Naive thymus-derived CD4-positive, alpha-beta T cell (primary cell): ENCODE results near the gene GGACT. TPM values are rescaled to one million over a fixed set of nuclear protein-coding genes. Genes with fewer than 3 reads are reported as not detected.
A peak's percentile ranks its signal among the peaks of the same experiment; 100 is the strongest.
"Not testable (repeated sequence)": the region's sequence is repeated elsewhere in the genome, so short reads cannot be mapped to it uniquely, and the experiment has no call there.

ENCODE experiments used
- ATAC-seq: fragments of 150-1000 bp; cut with Tn5 transposase; 2 replicates; pipeline ENCODE4 v1.10.0; 2021; ENCODE audit warnings: mild to moderate bottlenecking, moderate library complexity
- CTCF ChIA-PET: fragments of 350-600 bp; sonication (Branson Sonifier 250); formaldehyde crosslinking; loops from one replicate; lab custom pipeline; 2021; ENCODE audit warnings: antibody characterized with exemption; lab: Charles Lee
- POLR2A ChIA-PET: fragments of 350-600 bp; sonication (Branson Sonifier 250); formaldehyde crosslinking; loops from one replicate; lab custom pipeline; 2021; ENCODE audit warnings: antibody characterized with exemption, inconsistent platforms; lab: Charles Lee
- DNase-seq, 9 donors: peaks; one replicate each; pipeline versions ENCODE4 v3.0.0 to v3.0.0-alpha.2; 2020 to 2022; ENCODE audit warnings: mixed read lengths in 1 of 9
- H3K27ac ChIP-seq: one replicate; pipeline ENCODE4 v1.7.0; 2013; ENCODE audit warnings: mild to moderate bottlenecking, low read depth, low read length, moderate library complexity
- H3K27me3 ChIP-seq, 2 donors: one replicate each; pipeline ENCODE4 v1.7.0; 2013; ENCODE audit warnings: low read length in 2 of 2, mild to moderate bottlenecking in 2 of 2, moderate library complexity in 2 of 2; ENCODE audit not compliant: control insufficient read depth in 2 of 2, insufficient read depth in 2 of 2
- H3K36me3 ChIP-seq, 3 experiments: 1 replicate in 2 of 3; 2 replicates in 1 of 3; pipeline ENCODE4 v1.7.0; 2013; ENCODE audit warnings: low read length in 3 of 3, mild to moderate bottlenecking in 3 of 3, moderate library complexity in 1 of 3; ENCODE audit not compliant: insufficient read depth in 3 of 3, control insufficient read depth in 2 of 3
- H3K4me1 ChIP-seq, 2 donors: one replicate each; pipeline ENCODE4 v1.7.0; 2013; ENCODE audit warnings: low read length in 2 of 2, mild to moderate bottlenecking in 2 of 2, moderate library complexity in 1 of 2; ENCODE audit not compliant: control insufficient read depth in 2 of 2, insufficient read depth in 2 of 2
- H3K4me3 ChIP-seq: 2 replicates; pipeline ENCODE4 v1.7.0; 2013; ENCODE audit warnings: mild to moderate bottlenecking, low read length
- H3K9me3 ChIP-seq, 3 experiments: 1 replicate in 2 of 3; 2 replicates in 1 of 3; pipeline ENCODE4 v1.7.0; 2013; ENCODE audit warnings: low read length in 3 of 3; ENCODE audit not compliant: control insufficient read depth in 2 of 3
- H3K27ac Mint-ChIP-seq, 9 donors: one replicate each; pipeline ENCODE4 v1.8.0; 2020 to 2022; ENCODE audit warnings: mixed read lengths in 9 of 9, mild to moderate bottlenecking in 8 of 9, moderate library complexity in 5 of 9, inconsistent platforms in 2 of 9
- H3K27me3 Mint-ChIP-seq, 5 donors: one replicate each; pipeline ENCODE4 v1.8.0; 2021 to 2022; ENCODE audit warnings: mixed read lengths in 5 of 5, mild to moderate bottlenecking in 1 of 5
- H3K36me3 Mint-ChIP-seq, 5 donors: one replicate each; pipeline ENCODE4 v1.8.0; 2020 to 2022; ENCODE audit warnings: mixed read lengths in 5 of 5, mild to moderate bottlenecking in 3 of 5, inconsistent platforms in 1 of 5
- H3K4me1 Mint-ChIP-seq, 7 donors: one replicate each; pipeline ENCODE4 v1.8.0; 2020 to 2022; ENCODE audit warnings: mixed read lengths in 7 of 7, mild to moderate bottlenecking in 3 of 7, inconsistent platforms in 1 of 7
- H3K4me3 Mint-ChIP-seq, 10 donors: one replicate each; pipeline ENCODE4 v1.8.0; 2020 to 2022; ENCODE audit warnings: mild to moderate bottlenecking in 10 of 10, mixed read lengths in 10 of 10, moderate library complexity in 6 of 10, inconsistent platforms in 2 of 10
- H3K9me3 Mint-ChIP-seq, 11 donors: one replicate each; pipeline ENCODE4 v1.8.0; 2020 to 2022; ENCODE audit warnings: mixed read lengths in 11 of 11, mild to moderate bottlenecking in 4 of 11, inconsistent platforms in 1 of 11, moderate library complexity in 1 of 11
- intact Hi-C, 2 donors: fragments of 100-400 bp; cut with micrococcal nuclease; formaldehyde crosslinking; loops; one replicate each; pipeline ENCODE4 v1.15.1; 2023
- polyA plus RNA-seq, 2 donors: library from polyadenylated mRNA; unstranded; fragments of 300-500 nt; fragmentation: Illumina TruSeq; gene quantifications; one replicate each; pipeline ENCODE4 v1.2.3, GENCODE V29; 2021
- total RNA-seq, 6 experiments: library from RNA in 5 of 6; stranded (reverse) in 5 of 6; gene quantifications; 1 replicate in 5 of 6; 2 replicates in 1 of 6; pipeline ENCODE4 v1.2.3 and lab custom pipeline; 2021 to 2026

The GGACT gene
- total and polyA plus RNA-seq, 7 experiments from 2014 or later: 4.9 to 10.4 (median 7.4) TPM

- Mint-ChIP-seq H3K27me3 (no peaks in the 10 kb centered on the region), H3K36me3 (peaks cover 0 to 50% (median 8%) of the 10 kb centered on the region in 5 donors), H3K4me1 (peaks cover 0 to 6% (median 2%) of the 10 kb centered on the region in 7 donors), H3K4me3 (no peak overlapping the region), H3K9me3 (peaks cover 0 to 3% (median 0%) of the 10 kb centered on the region in 11 donors), H3K27ac (no peak overlapping the region)
- Histone ChIP-seq H3K27ac (no peak overlapping the region), H3K9me3 (no peaks in the 10 kb centered on the region), H3K4me1 (peaks cover 0 to under 1% of the 10 kb centered on the region in 2 donors), H3K4me3 (no peak overlapping the region), H3K36me3 (no peaks in the 10 kb centered on the region), H3K27me3 (no peaks in the 10 kb centered on the region)
- CTCF ChIA-PET: no interaction called here
- DNase-seq: no peak
- no peak for ATAC-seq
- POLR2A ChIA-PET: no interaction called here
- intact Hi-C loops: no loop called here
Observed at GRCh38 chr13:100527644-100528043, 60.9 kb downstream of the GGACT start.

GRCh38 chr13:100526318-100527000 is 62.1 kb downstream of the GGACT start:
- no peak overlapping the region for H3K4me3 Mint-ChIP-seq
- ChIA-PET POLR2A (no interaction called here), CTCF (no interaction called here)
- H3K27me3 Mint-ChIP-seq: peaks cover 0 to 1% (median 0%) of the 10 kb centered on the region in 5 donors
- H3K27ac Mint-ChIP-seq: no peak overlapping the region
- ATAC-seq (no peak), DNase-seq (no peak)
- H3K9me3 Mint-ChIP-seq: no peaks in the 10 kb centered on the region
- H3K36me3 Mint-ChIP-seq: peaks cover 0 to 46% (median 5%) of the 10 kb centered on the region in 5 donors
- intact Hi-C loops: no loop called here
- Histone ChIP-seq H3K36me3 (no peaks in the 10 kb centered on the region), H3K4me3 (no peak overlapping the region), H3K27ac (no peak overlapping the region), H3K9me3 (no peaks in the 10 kb centered on the region), H3K27me3 (no peaks in the 10 kb centered on the region), H3K4me1 (peaks cover 0 to 7% of the 10 kb centered on the region in 2 donors)
- peaks cover 1 to 16% (median 7%) of the 10 kb centered on the region in 7 donors for H3K4me1 Mint-ChIP-seq

- CTCF ChIA-PET: interaction anchor here (1.2 kb wide), 1 partner anchor 10 kb away, joined by 5 read pairs; no protein-coding TSS in a partner anchor
- Mint-ChIP-seq H3K9me3 (no peaks in the 10 kb centered on the region), H3K4me3 (no peak overlapping the region), H3K27ac (no peak overlapping the region), H3K36me3 (peaks cover 0 to 42% (median 4%) of the 10 kb centered on the region in 5 donors), H3K27me3 (peaks cover 0 to 3% (median 0%) of the 10 kb centered on the region in 5 donors), H3K4me1 (peaks cover 1 to 19% (median 9%) of the 10 kb centered on the region in 7 donors)
- no peaks in the 10 kb centered on the region for H3K9me3 ChIP-seq
- peaks cover 0 to 7% of the 10 kb centered on the region in 2 donors for H3K4me1 ChIP-seq
- no peak overlapping the region for H3K27ac ChIP-seq
- no peak overlapping the region for H3K4me3 ChIP-seq
- ATAC-seq (peak; percentile 28), DNase-seq (no peak)
- H3K36me3 ChIP-seq: no peaks in the 10 kb centered on the region
- intact Hi-C loops: no loop called here
- no peaks in the 10 kb centered on the region for H3K27me3 ChIP-seq
- POLR2A ChIA-PET: interaction anchor here (1.1 kb wide), 1 partner anchor 36 kb away, joined by 3 read pairs; no protein-coding TSS in a partner anchor
Observed at GRCh38 chr13:100525453-100526317, 62.9 kb downstream of the GGACT start.

- H3K27me3 ChIP-seq, H3K9me3 Mint-ChIP-seq, H3K4me1 ChIP-seq, H3K36me3 ChIP-seq, H3K27ac ChIP-seq, ATAC-seq, H3K27me3 Mint-ChIP-seq, intact Hi-C loops, H3K9me3 ChIP-seq, DNase-seq, H3K4me3 ChIP-seq, H3K4me3 Mint-ChIP-seq: not testable (repeated sequence)
- ChIA-PET CTCF (interaction anchor here (0.7 to 1.2 kb wide), 2 partner anchors 9 to 10 kb away, joined by 3 to 5 read pairs; no protein-coding TSS in a partner anchor), POLR2A (interaction anchor here (1.1 kb wide), 1 partner anchor 36 kb away, joined by 3 read pairs; no protein-coding TSS in a partner anchor)
- Mint-ChIP-seq H3K27ac (peak overlapping the region in 1 of 9 donors; percentile 48), H3K4me1 (peaks cover 1 to 19% (median 9%) of the 10 kb centered on the region in 7 donors), H3K36me3 (peaks cover 0 to 32% (median 4%) of the 10 kb centered on the region in 5 donors)
Observed at GRCh38 chr13:100524688-100525087, 63.9 kb downstream of the GGACT start.

GRCh38 chr13:100523981-100524386 is 64.6 kb downstream of the GGACT start:
- no peak overlapping the region for H3K27ac ChIP-seq
- H3K4me3 ChIP-seq: no peak overlapping the region
- ATAC-seq (no peak), DNase-seq (no peak)
- H3K4me3 Mint-ChIP-seq: no peak overlapping the region
- H3K9me3 Mint-ChIP-seq: no peaks in the 10 kb centered on the region
- POLR2A ChIA-PET: no interaction called here
- no peak overlapping the region for H3K27ac Mint-ChIP-seq
- H3K27me3 Mint-ChIP-seq: peaks cover 0 to 3% (median 0%) of the 10 kb centered on the region in 5 donors
- peaks cover 0 to 7% of the 10 kb centered on the region in 2 donors for H3K4me1 ChIP-seq
- no peaks in the 10 kb centered on the region for H3K9me3 ChIP-seq
- CTCF ChIA-PET: interaction anchor here (0.7 kb wide), 1 partner anchor 11 kb away, joined by 3 read pairs; no protein-coding TSS in a partner anchor
- peaks cover 1 to 19% (median 9%) of the 10 kb centered on the region in 7 donors for H3K4me1 Mint-ChIP-seq
- H3K36me3 Mint-ChIP-seq: peaks cover 0 to 25% (median 4%) of the 10 kb centered on the region in 5 donors
- no peaks in the 10 kb centered on the region for H3K36me3 ChIP-seq
- no peaks in the 10 kb centered on the region for H3K27me3 ChIP-seq
- intact Hi-C loops: no loop called here

GRCh38 chr13:100523411-100523810 is 65.2 kb downstream of the GGACT start:
- intact Hi-C loops: no loop called here
- Histone ChIP-seq H3K4me3 (no peak overlapping the region), H3K27ac (no peak overlapping the region), H3K36me3 (no peaks in the 10 kb centered on the region), H3K27me3 (no peaks in the 10 kb centered on the region), H3K9me3 (no peaks in the 10 kb centered on the region), H3K4me1 (peaks cover 0 to 7% of the 10 kb centered on the region in 2 donors)
- H3K9me3 Mint-ChIP-seq: no peaks in the 10 kb centered on the region
- POLR2A ChIA-PET: no interaction called here
- no peak overlapping the region for H3K27ac Mint-ChIP-seq
- H3K4me1 Mint-ChIP-seq: peaks cover 0 to 19% (median 9%) of the 10 kb centered on the region in 7 donors
- ATAC-seq (no peak), DNase-seq (no peak)
- peaks cover 0 to 3% (median 0%) of the 10 kb centered on the region in 5 donors for H3K27me3 Mint-ChIP-seq
- H3K4me3 Mint-ChIP-seq: no peak overlapping the region
- CTCF ChIA-PET: interaction anchor here (2.1 kb wide), 1 partner anchor 20 kb away, joined by 6 read pairs; no protein-coding TSS in a partner anchor
- peaks cover 0 to 20% (median 4%) of the 10 kb centered on the region in 5 donors for H3K36me3 Mint-ChIP-seq
